ENCODE data around the gene SNCA. TPM values are rescaled to one million over a fixed set of nuclear protein-coding genes. Genes with fewer than 3 reads are reported as not detected.

SNCA gene
- total and polyA plus RNA-seq, 2 donors from 2014 or later = 8.4 to 17.1 TPM

GRCh38 chr4:89739311-89739988 is 97.5 kb downstream of the SNCA start:
- intact Hi-C loops (cut with DNase I) = no loop called here
- FAIRE-seq (no peak), DNase-seq (no peak)
- Histone ChIP-seq H3K9me3 (ENCODE audit: control insufficient read depth in 2 of 3, insufficient read depth in 1 of 3, low read length in 3 of 3) (no peaks in the 10 kb centered on the region), H3K27me3 (ENCODE audit: control insufficient read depth, insufficient read depth, low read length) (no peaks in the 10 kb centered on the region), H3K4me1 (ENCODE audit: control insufficient read depth in 2 of 3, insufficient read depth in 2 of 3, low read depth in 1 of 3, low read length in 3 of 3) (no peaks in the 10 kb centered on the region), H3K4me3 (ENCODE audit: low read length in 3 of 3) (no peak overlapping the region), H3K27ac (ENCODE audit: low read depth in 2 of 2, low read length in 2 of 2) (no peak overlapping the region), H3K9ac (ENCODE audit: low read length in 3 of 3) (no peak overlapping the region), H3K36me3 (ENCODE audit: control insufficient read depth in 2 of 3, insufficient read depth in 3 of 3, low read length in 3 of 3) (no peaks in the 10 kb centered on the region)
- no peak for TF ChIP-seq CTCF (IDR thresholded peaks at IDR 0.05; ENCODE audit: borderline replicate concordance, extremely low read depth, insufficient read depth)

- Histone ChIP-seq H3K36me3 (ENCODE audit: control insufficient read depth in 2 of 3, insufficient read depth in 3 of 3, low read length in 3 of 3) (no peaks in the 10 kb centered on the region), H3K4me3 (ENCODE audit: low read length in 3 of 3) (no peak overlapping the region), H3K4me1 (ENCODE audit: control insufficient read depth in 2 of 3, insufficient read depth in 2 of 3, low read depth in 1 of 3, low read length in 3 of 3) (no peaks in the 10 kb centered on the region), H3K9me3 (ENCODE audit: control insufficient read depth in 2 of 3, insufficient read depth in 1 of 3, low read length in 3 of 3) (no peaks in the 10 kb centered on the region), H3K27ac (ENCODE audit: low read depth in 2 of 2, low read length in 2 of 2) (no peak overlapping the region), H3K27me3 (ENCODE audit: control insufficient read depth, insufficient read depth, low read length) (no peaks in the 10 kb centered on the region), H3K9ac (ENCODE audit: low read length in 3 of 3) (no peak overlapping the region)
- no peak for FAIRE-seq
- no peak for DNase-seq
- no peak for TF ChIP-seq CTCF (IDR thresholded peaks at IDR 0.05; ENCODE audit: borderline replicate concordance, extremely low read depth, insufficient read depth)
- intact Hi-C loops (cut with DNase I) = no loop called here
These were observed 99.1 kb downstream of the SNCA start for GRCh38 chr4:89737888-89738287.

- H3K4me1 ChIP-seq (ENCODE audit: control insufficient read depth in 2 of 3, insufficient read depth in 2 of 3, low read depth in 1 of 3, low read length in 3 of 3) = no peaks in the 10 kb centered on the region
These were observed 103.0 kb downstream of the SNCA start for GRCh38 chr4:89733946-89734345.

More at GRCh38 chr4:89733946-89734345, 103.0 kb downstream of the SNCA start:
- TF ChIP-seq CTCF (IDR thresholded peaks at IDR 0.05; ENCODE audit: borderline replicate concordance, extremely low read depth, insufficient read depth) = no peak
- no peak overlapping the region for H3K4me3 ChIP-seq (ENCODE audit: low read length in 3 of 3)
- no peaks in the 10 kb centered on the region for H3K27me3 ChIP-seq (ENCODE audit: control insufficient read depth, insufficient read depth, low read length)
- intact Hi-C loops (cut with DNase I) = no loop called here
- no peak overlapping the region for H3K9ac ChIP-seq (ENCODE audit: low read length in 3 of 3)
- no peak for FAIRE-seq
- H3K9me3 ChIP-seq (ENCODE audit: control insufficient read depth in 2 of 3, insufficient read depth in 1 of 3, low read length in 3 of 3) = no peaks in the 10 kb centered on the region
- no peaks in the 10 kb centered on the region for H3K36me3 ChIP-seq (ENCODE audit: control insufficient read depth in 2 of 3, insufficient read depth in 3 of 3, low read length in 3 of 3)
- no peak overlapping the region for H3K27ac ChIP-seq (ENCODE audit: low read depth in 2 of 2, low read length in 2 of 2)
- no peak for DNase-seq
